Measurements from ENCODE around the gene TTC1.
"Not testable (repeated sequence)": the region's sequence is repeated elsewhere in the genome, so short reads cannot be mapped to it uniquely, and the experiment has no call there.

TTC1 gene

GRCh38 chr5:160044967-160045366 is 36.0 kb downstream of the TTC1 start:
- DNase-seq: no peak

- DNase-seq: no peak
Observed at GRCh38 chr5:160047423-160047822, 38.5 kb downstream of the TTC1 start.

GRCh38 chr5:160048131-160048530 is 39.2 kb downstream of the TTC1 start:
- DNase-seq: no peak

GRCh38 chr5:160049099-160049498 is 40.2 kb downstream of the TTC1 start:
- DNase-seq: no peak

GRCh38 chr5:160054047-160054446 is 45.1 kb downstream of the TTC1 start:
- DNase-seq: no peak

GRCh38 chr5:160054831-160055230 is 45.9 kb downstream of the TTC1 start:
- no peak for DNase-seq

- no peak for DNase-seq
Observed at GRCh38 chr5:160057256-160057655, 48.3 kb downstream of the TTC1 start.

GRCh38 chr5:160060001-160060400 is 51.1 kb downstream of the TTC1 start:
- DNase-seq: no peak

GRCh38 chr5:160061770-160062169 is 52.8 kb downstream of the TTC1 start:
- DNase-seq: no peak

GRCh38 chr5:160064417-160064810 is 55.5 kb downstream of the TTC1 start:
- no peak for DNase-seq

- no peak for DNase-seq
Observed at GRCh38 chr5:160064995-160065614, 56.2 kb downstream of the TTC1 start.

GRCh38 chr5:160069120-160069519 is 60.2 kb downstream of the TTC1 start:
- DNase-seq: not testable (repeated sequence)

GRCh38 chr5:160071516-160071915 is 62.6 kb downstream of the TTC1 start:
- no peak for DNase-seq

GRCh38 chr5:160071916-160072315 is 63.0 kb downstream of the TTC1 start:
- DNase-seq: no peak

GRCh38 chr5:160075073-160075472 is 66.1 kb downstream of the TTC1 start:
- no peak for DNase-seq

- DNase-seq: no peak
Observed at GRCh38 chr5:160076997-160077396, 68.1 kb downstream of the TTC1 start.

- DNase-seq: no peak
Observed at GRCh38 chr5:160079753-160080152, 70.8 kb downstream of the TTC1 start.

GRCh38 chr5:160081495-160081894 is 72.6 kb downstream of the TTC1 start:
- no peak for DNase-seq

GRCh38 chr5:160082614-160083500 is 73.9 kb downstream of the TTC1 start:
- no peak for DNase-seq

GRCh38 chr5:160083501-160083900 is 74.6 kb downstream of the TTC1 start:
- DNase-seq: no peak

GRCh38 chr5:160084144-160084543 is 75.2 kb downstream of the TTC1 start:
- no peak for DNase-seq

- no peak for DNase-seq
Observed at GRCh38 chr5:160087199-160087598, 78.3 kb downstream of the TTC1 start.

- DNase-seq: no peak
Observed at GRCh38 chr5:160088805-160089204, 79.9 kb downstream of the TTC1 start.

GRCh38 chr5:160089531-160089930 is 80.6 kb downstream of the TTC1 start:
- DNase-seq: no peak

- no peak for DNase-seq
Observed at GRCh38 chr5:160090059-160090458, 81.1 kb downstream of the TTC1 start.
